Transverse colon (tissue), 4 donors: ENCODE measurements around the gene AK4. TPM values are rescaled to one million over a fixed set of nuclear protein-coding genes. Genes with fewer than 3 reads are reported as not detected.

Source experiments
- DNase-seq: peaks from one replicate; pipeline ENCODE4 v3.0.0-alpha.2; 2019
- H3K27ac ChIP-seq, 4 donors: fragments of 200-600 bp; sonication (generic); 2 replicates each; pipeline ENCODE4 v1.5.1; 2016 to 2018; ENCODE audit warnings: inconsistent platforms in 4 of 4
- H3K27me3 ChIP-seq: fragments of 200-600 bp; sonication (generic); 2 replicates; pipeline ENCODE4 v1.5.1; 2017; ENCODE audit warnings: inconsistent platforms
- H3K36me3 ChIP-seq, 4 donors: fragments of 200-600 bp; sonication (generic); 2 replicates each; pipeline ENCODE4 v1.5.1; 2017 to 2019; ENCODE audit warnings: inconsistent platforms in 4 of 4
- H3K4me1 ChIP-seq, 4 donors: fragments of 200-600 bp; sonication (generic); 2 replicates each; pipeline ENCODE4 v1.5.1; 2017 to 2020; ENCODE audit warnings: inconsistent platforms in 4 of 4
- H3K4me3 ChIP-seq, 4 donors: fragments of 200-600 bp; sonication (generic); 1 replicate in 1 of 4; 2 replicates in 3 of 4; pipeline versions ENCODE4 v1.5.1 to v1.6.1; 2017 to 2019; ENCODE audit warnings: inconsistent platforms in 4 of 4
- H3K9me3 ChIP-seq, 2 donors: fragments of 200-600 bp; sonication (generic); 2 replicates each; pipeline ENCODE4 v1.5.1; 2017 to 2019; ENCODE audit warnings: inconsistent platforms in 2 of 2
- CTCF ChIP-seq, 5 experiments: fragments of 200-600 bp in 3 of 5; fragments of 450-650 bp in 2 of 5; sonication (generic) in 3 of 5; IDR thresholded peaks; 1 replicate in 2 of 5; 2 replicates in 3 of 5; pipeline ENCODE4 v1.5.1; 2016 to 2017; ENCODE audit warnings: antibody characterized with exemption in 5 of 5, inconsistent platforms in 3 of 5, mild to moderate bottlenecking in 2 of 5, moderate library complexity in 1 of 5
- EP300 ChIP-seq: sonication (generic); formaldehyde crosslinking; IDR thresholded peaks from one replicate; pipeline ENCODE4 v1.6.1; 2017; ENCODE audit warnings: antibody characterized with exemption, low read depth
- POLR2A ChIP-seq: fragments of 450-650 bp; IDR thresholded peaks from one replicate; pipeline ENCODE4 v1.6.1; 2016; ENCODE audit warnings: antibody characterized with exemption, mild to moderate bottlenecking, moderate library complexity
- POLR2AphosphoS5 ChIP-seq, 3 donors: sonication (generic); formaldehyde crosslinking; IDR thresholded peaks; one replicate each; pipeline ENCODE4 v1.6.1; 2016; ENCODE audit warnings: antibody characterized with exemption in 3 of 3
- WGBS, 2 donors: methylation state at CpG; one replicate each; pipeline ENCODE4 v1.1.5; 2018; ENCODE audit warnings: low coverage in 1 of 2; 5-methylcytosine and 5-hydroxymethylcytosine counted together
- in situ Hi-C, 4 donors: fragments of 200-750 bp; cut with MboI; loops; one replicate each; pipeline versions ENCODE4 v1.15.0 to v1.15.1; 2017; ENCODE audit warnings: low sequenced_read_pairs in 3 of 4, low pct_ligation_motif_present in 1 of 4, low pct_unique_long_range_greater_than_20kb in 1 of 4
- intact Hi-C: fragments of 100-400 bp; cut with DNase I; formaldehyde crosslinking; loops from one replicate; pipeline ENCODE4 v1.15.1; 2023; ENCODE audit warnings: low total_unique reads
- total RNA-seq, 4 donors: library from RNA; depleted of rRNA; stranded (reverse); fragments of >200 nt; gene quantifications; one replicate each; pipeline ENCODE4 v1.1.0, GENCODE V29; 2016

Gene AK4
- total RNA-seq, 4 donors from 2014 or later: 12.0 to 42.8 (median 36.1) TPM

DNA sequence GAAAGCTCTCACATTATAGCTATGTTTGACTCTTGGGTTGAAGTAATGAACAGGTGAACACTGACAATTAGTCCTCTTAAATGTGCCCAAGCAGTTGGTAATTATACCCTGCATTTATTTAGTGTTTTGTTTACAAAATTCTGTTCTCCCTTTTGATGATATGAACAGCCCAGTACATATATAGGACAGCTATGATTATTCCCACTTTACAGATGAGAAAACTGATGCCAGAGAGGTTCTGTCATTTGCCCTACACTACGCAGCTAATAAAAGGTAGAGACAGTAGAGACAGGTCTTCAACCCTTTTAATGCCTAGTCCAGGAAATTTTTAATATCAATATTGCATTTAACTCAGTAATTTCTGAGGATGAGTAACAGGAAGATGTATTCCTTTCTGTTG lies 115.3 kb downstream of the AK4 start:
- no peak overlapping the region for H3K27ac ChIP-seq
- H3K27me3 ChIP-seq: peaks cover 33% of the 10 kb centered on the region
- intact Hi-C loops (no loop called here), in situ Hi-C loops (loop anchor here in 1 of 4 donors (25.0 kb wide), 1 partner anchor 974 kb away; no protein-coding TSS in a partner anchor)
- DNase-seq: no peak
- no peak overlapping the region for H3K4me3 ChIP-seq
- peaks cover 0 to 17% (median 12%) of the 10 kb centered on the region in 4 donors for H3K4me1 ChIP-seq
- WGBS, 2 donors: 97 to 100% methylated on average over 1 of the region's 1 CpG
- TF ChIP-seq CTCF (IDR thresholded peaks at IDR 0.05) (no peak), EP300 (no peak), POLR2AphosphoS5 (IDR thresholded peaks at IDR 0.05) (no peak), POLR2A (no peak)
- no peaks in the 10 kb centered on the region for H3K36me3 ChIP-seq
- no peaks in the 10 kb centered on the region for H3K9me3 ChIP-seq

DNA sequence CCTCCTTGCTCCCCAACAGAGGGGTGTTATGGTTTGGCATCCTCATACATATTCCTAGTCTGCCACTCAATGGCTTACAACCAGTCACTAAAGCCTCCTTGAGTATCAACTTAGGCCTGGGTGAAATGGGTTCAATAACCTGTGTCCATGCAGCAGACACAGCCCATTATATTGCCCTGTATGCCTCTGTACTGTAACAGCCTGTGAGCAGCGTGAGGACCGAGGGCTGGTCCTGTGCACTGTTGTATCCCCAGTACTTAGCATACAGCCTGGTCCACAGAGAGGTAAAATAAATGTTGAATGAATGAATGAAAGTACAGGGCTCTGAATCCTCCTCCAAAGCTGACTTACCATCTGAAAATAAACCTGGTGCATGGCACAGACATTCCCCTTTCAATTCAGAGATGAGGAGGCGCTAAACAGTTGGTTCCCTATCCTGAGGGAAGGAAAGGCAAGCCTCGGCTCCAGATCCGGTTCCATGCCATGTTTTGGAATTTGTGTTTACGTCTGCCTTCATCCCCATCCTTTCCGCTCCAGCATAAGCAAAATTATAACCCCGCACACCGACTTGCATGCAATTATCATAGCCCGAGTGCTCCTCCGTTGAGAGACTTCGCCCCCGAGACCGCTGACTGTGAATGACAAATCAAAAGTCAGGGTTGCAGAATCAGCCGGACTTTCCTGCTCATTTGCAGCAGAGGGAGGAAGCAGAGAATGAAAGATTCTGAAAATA lies 116.4 kb downstream of the AK4 start:
- intact Hi-C loops: no loop called here
- H3K4me1 ChIP-seq: peaks cover 0 to 17% (median 12%) of the 10 kb centered on the region in 4 donors
- H3K4me3 ChIP-seq: no peak overlapping the region
- WGBS, 2 donors: 10 to 23% methylated on average over 6 to 15 of the region's 15 CpGs
- DNase-seq: no peak
- H3K9me3 ChIP-seq: no peaks in the 10 kb centered on the region
- no peak overlapping the region for H3K27ac ChIP-seq
- H3K27me3 ChIP-seq: peaks cover 33% of the 10 kb centered on the region
- in situ Hi-C loops: loop anchor here in 1 of 4 donors (25.0 kb wide), 1 partner anchor 973 kb away; no protein-coding TSS in a partner anchor
- no peaks in the 10 kb centered on the region for H3K36me3 ChIP-seq
- TF ChIP-seq EP300: no peak

DNA sequence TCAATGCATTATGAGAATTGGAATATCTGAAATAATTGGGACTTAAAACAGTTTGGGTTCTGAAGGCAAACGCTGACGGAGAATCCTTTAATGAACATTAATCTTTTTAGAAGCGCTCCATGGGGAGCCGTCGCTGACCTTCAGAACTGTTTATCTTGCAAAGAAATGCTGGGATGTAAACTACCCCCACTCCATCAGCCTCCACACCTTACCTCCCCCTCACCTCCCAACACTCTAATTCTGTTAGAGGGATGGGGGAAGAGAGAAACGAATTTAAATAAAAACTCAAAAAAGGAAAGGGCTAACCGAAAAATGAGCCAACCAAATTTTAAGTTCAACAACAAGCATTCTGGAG lies 117.3 kb downstream of the AK4 start:
- in situ Hi-C loops: loop anchor here in 1 of 4 donors (25.0 kb wide), 1 partner anchor 972 kb away; no protein-coding TSS in a partner anchor
- Histone ChIP-seq H3K9me3 (no peaks in the 10 kb centered on the region), H3K27ac (no peak overlapping the region), H3K36me3 (no peaks in the 10 kb centered on the region), H3K27me3 (peaks cover 33% of the 10 kb centered on the region), H3K4me1 (peaks cover 0 to 17% (median 12%) of the 10 kb centered on the region in 4 donors), H3K4me3 (peak overlapping the region in 3 of 4 donors; percentile 33 to 59 (median 42))
- no peak for DNase-seq
- TF ChIP-seq CTCF (IDR thresholded peaks at IDR 0.05): no peak
- TF ChIP-seq EP300: no peak
- no peak for TF ChIP-seq POLR2AphosphoS5 (IDR thresholded peaks at IDR 0.05)
- no peak for TF ChIP-seq POLR2A
- intact Hi-C loops: no loop called here
- 11 to 17% methylated on average over 7 of the region's 7 CpGs for WGBS, 2 donors

DNA sequence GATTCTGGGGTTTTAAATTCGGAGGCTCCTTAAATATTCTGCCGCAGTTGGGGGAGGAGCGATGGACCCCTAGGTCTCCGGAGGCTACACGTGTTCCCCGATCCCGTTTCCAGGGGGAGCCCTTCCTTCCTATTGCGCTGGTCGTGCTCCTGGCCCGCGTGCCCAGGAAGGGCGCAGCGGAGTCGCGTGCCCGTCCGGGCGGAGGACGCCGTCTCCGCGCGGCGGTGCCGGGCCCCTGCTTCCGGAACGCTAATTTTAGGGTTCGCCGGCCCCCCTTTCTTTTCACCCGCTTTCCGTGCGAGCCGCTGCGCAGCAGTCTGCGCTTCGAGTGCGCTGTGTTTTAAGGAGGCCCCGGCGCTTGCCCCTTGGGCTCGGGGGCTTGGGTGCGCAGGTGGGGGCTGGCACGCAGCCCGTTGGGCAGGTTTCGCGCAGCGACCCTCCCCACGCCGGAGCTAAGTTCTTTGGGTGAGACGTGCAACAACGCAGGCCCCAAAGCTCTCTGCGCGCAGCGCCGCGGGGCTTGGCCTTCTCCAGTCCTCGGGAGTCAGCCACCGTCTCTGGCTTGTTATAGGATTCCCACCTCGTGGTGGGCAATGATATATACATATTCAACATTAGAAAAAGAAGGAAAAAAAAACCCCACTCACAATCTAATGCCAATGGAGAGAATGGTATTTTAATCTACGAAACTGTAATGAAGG lies 117.8 kb downstream of the AK4 start:
- WGBS, 2 donors: 10 to 39% methylated on average over 2 to 51 of the region's 59 CpGs
- intact Hi-C loops (no loop called here), in situ Hi-C loops (loop anchor here in 1 of 4 donors (25.0 kb wide), 1 partner anchor 972 kb away; no protein-coding TSS in a partner anchor)
- H3K4me3 ChIP-seq: peak overlapping the region; percentile 12 to 59 (median 38)
- DNase-seq: peak; percentile 25
- peaks cover 33% of the 10 kb centered on the region for H3K27me3 ChIP-seq
- H3K27ac ChIP-seq: no peak overlapping the region
- peaks cover 0 to 17% (median 12%) of the 10 kb centered on the region in 4 donors for H3K4me1 ChIP-seq
- no peaks in the 10 kb centered on the region for H3K9me3 ChIP-seq
- no peak for TF ChIP-seq POLR2AphosphoS5 (IDR thresholded peaks at IDR 0.05)
- no peak for TF ChIP-seq POLR2A
- peak in 1 of 5 experiments; percentile 12 for TF ChIP-seq CTCF (IDR thresholded peaks at IDR 0.05)
- no peaks in the 10 kb centered on the region for H3K36me3 ChIP-seq
